ENCODE results near the gene LAD1. TPM values are rescaled to one million over a fixed set of nuclear protein-coding genes. Genes with fewer than 3 reads are reported as not detected.

The LAD1 gene
- total RNA-seq, 1 donor from 2014 or later = 0.17 TPM

DNA sequence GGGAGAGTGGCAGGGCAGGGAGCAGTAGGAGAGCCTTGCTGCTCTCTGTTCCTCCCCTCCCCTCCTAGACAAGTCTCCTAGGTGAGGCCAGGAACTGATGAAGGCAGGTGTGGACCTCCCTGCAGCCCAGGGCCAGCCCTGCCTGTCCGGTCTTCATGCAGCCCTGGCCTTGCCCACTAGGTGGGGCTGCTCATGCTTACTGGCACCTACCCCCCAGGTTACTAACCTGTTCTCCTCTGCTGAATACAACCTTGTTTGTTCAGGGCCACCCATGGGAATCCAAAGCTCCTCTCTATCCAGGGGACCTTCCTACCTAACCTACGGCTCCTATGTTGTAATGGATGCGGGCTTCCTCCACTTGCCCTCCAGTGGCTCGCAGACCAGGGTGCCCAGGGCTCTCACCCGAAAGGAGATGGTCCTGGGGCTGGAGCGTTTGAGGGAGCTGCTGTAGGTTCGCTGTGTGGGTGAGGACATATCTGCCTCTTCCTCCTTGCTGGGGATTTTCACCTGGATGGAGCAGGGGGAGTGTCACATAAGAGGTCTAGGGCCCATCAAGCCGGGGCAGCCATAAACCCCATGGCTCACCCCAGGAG lies 13.7 kb downstream of the LAD1 start:
- DNase-seq (ENCODE audit: low spot score) = no peak

DNA sequence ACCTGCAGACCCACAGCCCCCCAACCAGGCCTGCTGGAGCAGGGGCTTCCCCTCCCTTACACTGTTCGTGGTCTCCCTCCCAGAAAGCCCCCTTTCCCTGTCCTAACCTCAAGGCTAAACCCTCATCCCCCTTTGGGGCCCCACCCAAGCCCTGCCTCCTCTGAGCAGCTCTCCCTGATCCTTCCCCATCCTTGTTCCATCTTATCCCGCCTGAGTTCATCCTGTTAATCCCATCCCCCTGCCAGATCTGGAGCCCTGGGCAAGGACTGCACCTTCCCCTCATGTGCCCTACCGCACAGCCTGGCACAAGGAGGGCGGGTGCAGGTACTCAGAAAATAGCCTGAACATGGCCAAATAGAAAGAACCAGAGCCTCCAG lies 14.7 kb downstream of the LAD1 start:
- peaks cover 2% of the 10 kb centered on the region for H3K27me3 Mint-ChIP-seq (ENCODE audit: low read depth)
- H3K27ac Mint-ChIP-seq (ENCODE audit: unreplicated experiment) = peak overlapping the region; percentile 97
- DNase-seq (ENCODE audit: low spot score) = no peak
- H3K9me3 Mint-ChIP-seq (ENCODE audit: low read depth) = no peaks in the 10 kb centered on the region
- no peaks in the 10 kb centered on the region for H3K36me3 Mint-ChIP-seq (ENCODE audit: low read depth)
- no peak overlapping the region for H3K4me3 Mint-ChIP-seq (ENCODE audit: unreplicated experiment)
- TF ChIP-seq, protein P1, sequence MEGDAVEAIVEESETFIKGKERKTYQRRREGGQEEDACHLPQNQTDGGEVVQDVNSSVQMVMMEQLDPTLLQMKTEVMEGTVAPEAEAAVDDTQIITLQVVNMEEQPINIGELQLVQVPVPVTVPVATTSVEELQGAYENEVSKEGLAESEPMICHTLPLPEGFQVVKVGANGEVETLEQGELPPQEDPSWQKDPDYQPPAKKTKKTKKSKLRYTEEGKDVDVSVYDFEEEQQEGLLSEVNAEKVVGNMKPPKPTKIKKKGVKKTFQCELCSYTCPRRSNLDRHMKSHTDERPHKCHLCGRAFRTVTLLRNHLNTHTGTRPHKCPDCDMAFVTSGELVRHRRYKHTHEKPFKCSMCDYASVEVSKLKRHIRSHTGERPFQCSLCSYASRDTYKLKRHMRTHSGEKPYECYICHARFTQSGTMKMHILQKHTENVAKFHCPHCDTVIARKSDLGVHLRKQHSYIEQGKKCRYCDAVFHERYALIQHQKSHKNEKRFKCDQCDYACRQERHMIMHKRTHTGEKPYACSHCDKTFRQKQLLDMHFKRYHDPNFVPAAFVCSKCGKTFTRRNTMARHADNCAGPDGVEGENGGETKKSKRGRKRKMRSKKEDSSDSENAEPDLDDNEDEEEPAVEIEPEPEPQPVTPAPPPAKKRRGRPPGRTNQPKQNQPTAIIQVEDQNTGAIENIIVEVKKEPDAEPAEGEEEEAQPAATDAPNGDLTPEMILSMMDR (IDR thresholded peaks at IDR 0.05) = no peak
- H3K4me1 Mint-ChIP-seq (ENCODE audit: low read depth) = peaks cover 26% of the 10 kb centered on the region

More for the DNA sequence above, 13.7 kb downstream of the LAD1 start:
- H3K9me3 Mint-ChIP-seq (ENCODE audit: low read depth) = no peaks in the 10 kb centered on the region
- peaks cover 26% of the 10 kb centered on the region for H3K4me1 Mint-ChIP-seq (ENCODE audit: low read depth)
- H3K36me3 Mint-ChIP-seq (ENCODE audit: low read depth) = no peaks in the 10 kb centered on the region
- TF ChIP-seq, protein P1 (IDR thresholded peaks at IDR 0.05) = peak; percentile 85
- H3K27ac Mint-ChIP-seq (ENCODE audit: unreplicated experiment) = no peak overlapping the region
- H3K4me3 Mint-ChIP-seq (ENCODE audit: unreplicated experiment) = no peak overlapping the region
- H3K27me3 Mint-ChIP-seq (ENCODE audit: low read depth) = peaks cover 2% of the 10 kb centered on the region

DNA sequence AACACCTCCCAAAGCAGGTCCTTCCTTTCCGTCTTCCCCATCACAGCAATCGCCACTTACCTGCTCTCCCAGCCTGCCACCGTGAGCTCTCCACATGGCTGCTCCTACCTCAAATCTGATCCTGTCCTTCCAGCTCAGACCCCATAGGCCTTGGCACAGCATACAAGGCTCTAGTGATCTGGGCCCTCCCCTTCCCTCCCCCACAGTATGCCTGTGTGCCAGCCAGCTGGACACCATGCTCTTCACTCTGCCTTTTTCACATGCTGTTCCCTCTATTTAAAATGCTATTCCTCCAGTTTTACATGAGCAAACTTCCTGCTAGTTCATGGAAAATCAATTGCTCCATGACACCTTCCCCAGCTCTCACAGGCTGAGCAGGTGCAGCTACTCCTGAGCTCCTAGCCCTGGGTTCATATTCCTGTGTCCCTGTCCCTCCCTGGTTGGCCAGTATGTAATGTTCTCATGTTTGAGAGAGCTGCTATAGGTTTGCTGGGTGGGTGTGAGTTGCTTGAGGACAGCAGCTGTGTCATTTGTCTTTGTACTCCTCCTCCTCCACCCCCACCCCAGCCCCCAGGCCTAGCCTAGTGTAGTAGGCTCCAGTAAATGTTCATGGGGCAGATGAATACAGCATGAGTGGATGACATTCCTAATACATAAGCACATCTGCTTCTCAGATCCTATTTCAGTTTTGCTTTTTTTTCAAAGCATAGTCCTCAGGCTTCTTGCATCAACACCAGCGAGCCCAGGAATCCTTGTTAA lies 15.3 kb downstream of the LAD1 start:
- DNase-seq (ENCODE audit: low spot score) = no peak
- H3K4me3 Mint-ChIP-seq (ENCODE audit: unreplicated experiment) = no peak overlapping the region
- peaks cover 26% of the 10 kb centered on the region for H3K4me1 Mint-ChIP-seq (ENCODE audit: low read depth)
- no peaks in the 10 kb centered on the region for H3K9me3 Mint-ChIP-seq (ENCODE audit: low read depth)
- TF ChIP-seq, protein P1 (IDR thresholded peaks at IDR 0.05) = no peak
- peak overlapping the region; percentile 97 for H3K27ac Mint-ChIP-seq (ENCODE audit: unreplicated experiment)
- peaks cover 2% of the 10 kb centered on the region for H3K27me3 Mint-ChIP-seq (ENCODE audit: low read depth)
- H3K36me3 Mint-ChIP-seq (ENCODE audit: low read depth) = no peaks in the 10 kb centered on the region

- Mint-ChIP-seq H3K36me3 (ENCODE audit: low read depth) (no peaks in the 10 kb centered on the region), H3K9me3 (ENCODE audit: low read depth) (no peaks in the 10 kb centered on the region), H3K27ac (ENCODE audit: unreplicated experiment) (no peak overlapping the region), H3K4me3 (ENCODE audit: unreplicated experiment) (no peak overlapping the region), H3K27me3 (ENCODE audit: low read depth) (no peaks in the 10 kb centered on the region), H3K4me1 (ENCODE audit: low read depth) (peaks cover 46% of the 10 kb centered on the region)
- TF ChIP-seq, protein P1 (IDR thresholded peaks at IDR 0.05) = no peak
- DNase-seq (ENCODE audit: low spot score) = no peak
Measured at GRCh38 chr1:201381130-201381529, 18.0 kb downstream of the LAD1 start.

GRCh38 chr1:201379733-201380242 lies 19.3 kb downstream of the LAD1 start:
- no peak overlapping the region for H3K4me3 Mint-ChIP-seq (ENCODE audit: unreplicated experiment)
- no peaks in the 10 kb centered on the region for H3K27me3 Mint-ChIP-seq (ENCODE audit: low read depth)
- no peak for DNase-seq (ENCODE audit: low spot score)
- TF ChIP-seq, protein P1 (IDR thresholded peaks at IDR 0.05) = no peak
- H3K27ac Mint-ChIP-seq (ENCODE audit: unreplicated experiment) = no peak overlapping the region
- no peaks in the 10 kb centered on the region for H3K9me3 Mint-ChIP-seq (ENCODE audit: low read depth)
- H3K4me1 Mint-ChIP-seq (ENCODE audit: low read depth) = peaks cover 42% of the 10 kb centered on the region
- no peaks in the 10 kb centered on the region for H3K36me3 Mint-ChIP-seq (ENCODE audit: low read depth)

Data from chondrocyte (in vitro differentiated cells).